ENCODE measurements around the gene PCNP. TPM values are rescaled to one million over a fixed set of nuclear protein-coding genes. Genes with fewer than 3 reads are reported as not detected.

The PCNP gene
- total and polyA plus RNA-seq, 9 of the 15 experiments (the other 6 are each of a cell fraction or from before 2014, with no cell fraction given), result 54.3 to 170 (median 150) TPM

GRCh38 chr3:101548527-101549105, 25.4 kb upstream of the PCNP start (continued):
- TF ChIP-seq ZBTB9 (CRISPR knock-in tag; IDR thresholded peaks at IDR 0.05) (no peak), RAD51 (IDR thresholded peaks at IDR 0.05; ENCODE audit: borderline replicate concordance, low read depth) (no peak)

- FAIRE-seq (no peak), ATAC-seq (no peak), DNase-seq (ENCODE audit: extremely low read depth in 1 of 4, low spot score in 3 of 4) (no peak)
- no peaks in the 10 kb centered on the region for H3K9me1 ChIP-seq (ENCODE audit: control insufficient read depth, insufficient read depth, low read length)
- POLR2A ChIA-PET, result no interaction called here
- no peaks in the 10 kb centered on the region for H3K36me3 ChIP-seq (ENCODE audit: control insufficient read depth, insufficient read depth, low read length)
- BruUV-seq (replicated peaks), result no TSS peak
- no peak overlapping the region for H3K9ac ChIP-seq (ENCODE audit: insufficient read depth in 1 of 2, low read depth in 2 of 2, low read length in 2 of 2)
- H2AFZ ChIP-seq (ENCODE audit: low read depth, low read length), result no peak overlapping the region
- CTCF ChIA-PET (ENCODE audit: low intra/inter-chr PET ratio), result no interaction called here
- intact Hi-C loops (cut with micrococcal nuclease) (no loop called here), in situ Hi-C loops (cut with MboI) (no loop called here)
- H3K4me2 ChIP-seq (ENCODE audit: insufficient read depth, low read length), result no peak overlapping the region
- H3K27ac ChIP-seq (ENCODE audit: extremely low read depth, low read depth, low read length), result no peak overlapping the region
- H3K27me3 ChIP-seq (ENCODE audit: control insufficient read depth in 2 of 2, insufficient read depth in 2 of 2, low read length in 2 of 2), result no peaks in the 10 kb centered on the region
- 75% methylated on average over 1 of the region's 1 CpG for WGBS (ENCODE audit: insufficient coverage, low coverage, missing lambda C conversion rate)
- no peaks in the 10 kb centered on the region; a peak in 1 of 5 replicates for H3K4me1 ChIP-seq (replicated peaks in 1 of 2; ENCODE audit: control insufficient read depth in 2 of 2, insufficient read depth in 2 of 2, low read length in 2 of 2)
- H4K20me1 ChIP-seq (replicated peaks; ENCODE audit: control insufficient read depth, insufficient read depth, low read length), result no peaks in the 10 kb centered on the region
- no peak overlapping the region for H3K4me3 ChIP-seq
- H3K9me3 ChIP-seq (replicated peaks; ENCODE audit: control insufficient read depth, insufficient read depth, low read depth, low read length), result no peaks in the 10 kb centered on the region
- H3K79me2 ChIP-seq (ENCODE audit: control insufficient read depth, insufficient read depth, low read length), result no peaks in the 10 kb centered on the region
- no peak for TF ChIP-seq TBP (optimal IDR thresholded peaks at IDR 0.05; ENCODE audit: low read depth, low read length)
- no peak for TF ChIP-seq ZNF274 (IDR thresholded peaks at IDR 0.05; ENCODE audit: borderline replicate concordance, low read depth, low read length)
- no peak for TF ChIP-seq SMARCE1 (IDR thresholded peaks at IDR 0.05)
- TF ChIP-seq PKNOX1 (IDR thresholded peaks at IDR 0.05), result no peak
- TF ChIP-seq ATF6 (CRISPR knock-in tag; IDR thresholded peaks at IDR 0.05), result no peak
- no peak for TF ChIP-seq ZBTB17 (CRISPR knock-in tag; IDR thresholded peaks at IDR 0.05)
- TF ChIP-seq ZNF124 (CRISPR knock-in tag; IDR thresholded peaks at IDR 0.05), result no peak
- TF ChIP-seq MTA2 (IDR thresholded peaks at IDR 0.05; ENCODE audit: low read depth), result no peak
- TF ChIP-seq ZBTB49 (CRISPR knock-in tag; IDR thresholded peaks at IDR 0.05; ENCODE audit: borderline replicate concordance), result no peak
- no peak for TF ChIP-seq STAG1 (CRISPR knock-in tag; IDR thresholded peaks at IDR 0.05; ENCODE audit: borderline replicate concordance)
- no peak for TF ChIP-seq SETDB1 (IDR thresholded peaks at IDR 0.05; ENCODE audit: low read length)
- TF ChIP-seq DIDO1 (tag; IDR thresholded peaks at IDR 0.05; ENCODE audit: low read depth), result no peak
Measured at GRCh38 chr3:101549473-101549872, 24.5 kb upstream of the PCNP start.

All from K562 (cell line).